Heart right ventricle (tissue), 16 donors: Measurements from ENCODE around the gene SUGP1. TPM values are rescaled to one million over a fixed set of nuclear protein-coding genes. Genes with fewer than 3 reads are reported as not detected.

Experiments used
- ATAC-seq, 8 donors: fragments of 200-7000 bp; cut with Tn5 transposase; one replicate each; pipeline ENCODE4 v1.9.1; 2020; ENCODE audit warnings: mild to moderate bottlenecking in 8 of 8, moderate library complexity in 8 of 8, moderate number of reproducible peaks in 1 of 8
- DNase-seq, 2 donors: peaks; one replicate each; pipeline ENCODE4 v3.0.0-alpha.2; 2020
- H3K27ac ChIP-seq, 10 donors: fragments of 200-600 bp; sonication (generic) in 2 of 10; one replicate each; pipeline versions ENCODE4 v1.5.0 to v1.8.0; 2020 to 2022; ENCODE audit warnings: mild to moderate bottlenecking in 3 of 10
- H3K27me3 ChIP-seq, 7 donors: fragments of 200-600 bp; one replicate each; pipeline ENCODE4 v1.8.0; 2021 to 2022; ENCODE audit warnings: mild to moderate bottlenecking in 2 of 7
- H3K36me3 ChIP-seq, 9 donors: fragments of 200-600 bp; sonication (generic) in 1 of 9; one replicate each; pipeline versions ENCODE4 v1.5.0 to v1.8.0; 2020 to 2022; ENCODE audit warnings: mild to moderate bottlenecking in 2 of 9
- H3K4me1 ChIP-seq, 9 donors: fragments of 200-600 bp; sonication (generic) in 1 of 9; one replicate each; pipeline versions ENCODE4 v1.5.0 to v1.8.0; 2020 to 2022; ENCODE audit warnings: mild to moderate bottlenecking in 4 of 9
- H3K4me3 ChIP-seq, 10 donors: fragments of 200-600 bp; sonication (generic) in 2 of 10; one replicate each; pipeline versions ENCODE4 v1.5.0 to v1.8.0; 2020 to 2022; ENCODE audit warnings: mild to moderate bottlenecking in 7 of 10, moderate library complexity in 2 of 10
- H3K9me3 ChIP-seq, 11 donors: fragments of 200-600 bp in 10 of 11; sonication (generic) in 2 of 11; one replicate each; pipeline versions ENCODE4 v1.5.0 to v1.8.0; 2013 to 2022; ENCODE audit warnings: mild to moderate bottlenecking in 2 of 11, control low read depth in 1 of 11, moderate library complexity in 1 of 11
- WGBS, 2 donors: extraction: QIAGEN DNeasy Blood & Tissue Kit; methylation state at CpG; one replicate each; pipeline ENCODE4 v1.1.7; 2013; ENCODE audit warnings: inconsistent platforms in 1 of 2; 5-methylcytosine and 5-hydroxymethylcytosine counted together
- intact Hi-C, 10 donors: fragments of 100-400 bp; cut with DNase I; formaldehyde crosslinking; loops; one replicate each; pipeline versions ENCODE4 v1.11.1 to v1.14.2; 2022
- polyA plus RNA-seq, 2 donors: library from polyadenylated mRNA; stranded (reverse); fragments of 200-250 nt; gene quantifications; one replicate each; pipeline ENCODE4 v1.2.3, GENCODE V29; 2013
- total RNA-seq, 10 donors: library from RNA; stranded (reverse); fragmentation: NEBNext Ultra II Directional in 3 of 10; extraction: Animal tissue kit (Norgen Biotek cat#: 25700) in 3 of 10; gene quantifications; one replicate each; pipeline versions ENCODE4 v1.2.1 to v1.2.4, GENCODE V29; 2021 to 2023
- TF ChIP-seq, protein P1 (sequence below), 9 donors: fragments of 200-600 bp; sonication (generic) in 2 of 9; IDR thresholded peaks; one replicate each; pipeline versions ENCODE4 v1.5.0 to v1.8.0; 2021 to 2022; ENCODE audit warnings: antibody characterized with exemption in 9 of 9, mild to moderate bottlenecking in 5 of 9, moderate library complexity in 1 of 9
- donor health status: Arrhythmogenic right ventricular cardiomyopathy.
- donor health status: ischemic (EF 13 %, LVEDD 7.1; RV severe dilation, severe dysfunction).
- donor health status: healthy with polysubstance abuse.
- donor health status: DM: no; HTN: yes; CAD: no.
- donor health status: DM: no; HTN: no; CAD: no.
- donor health status: ischemic (EF 25% LVEDD 6.9; RV normal size, moderate dysfunction).
- donor health status: ischemic (EF 25% LVEDD 5.7; RV mildly dilated, moderate dysfunction).
- donor health status: healthy.
- donor health status: DM: yes; HTN: yes; CAD: no.
- donor health status: Ischemic cardiomyopathy.
- donor health status: ischemic (EF 35%, LVEDD 5.7; RV mildly dilated, moderate dysfunction).
- donor health status: nonischemic (EF 11% LVEDD 7.7; RV severe dilation, severe dysfunction).
- donor health status: DM: yes; HTN: yes; CAD: no.
- donor health status: PGD.
- donor health status: ischemic (EF 29% LVEDD 5.4; RV normal size, mild dysfunction).
- donor health status: nonischemic (EF 23%, LVEDD 6.1; RV moderate dilation, normal function).

Gene SUGP1
- total and polyA plus RNA-seq, 12 donors: 30.1 to 50.2 (median 43.0) TPM

DNA sequence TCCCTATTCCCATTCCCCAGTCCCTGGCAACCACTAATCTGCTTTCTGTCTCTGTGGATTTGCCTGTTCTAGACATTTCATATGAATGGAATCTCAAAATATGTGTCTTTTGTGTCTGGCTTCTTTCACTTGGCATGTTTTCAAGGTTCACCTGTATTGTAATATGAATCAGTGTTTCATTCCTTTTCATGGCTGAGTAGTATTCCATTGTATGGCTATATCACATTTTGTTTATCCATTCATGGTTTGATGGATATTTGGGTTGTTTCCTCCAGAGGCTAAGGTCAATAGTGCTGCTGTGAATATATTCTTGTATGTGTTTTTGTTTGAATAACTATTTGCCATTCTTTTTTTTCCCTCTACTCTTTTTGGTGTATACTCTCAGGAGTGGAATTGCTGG, 84.1 kb downstream of the SUGP1 start:
- Histone ChIP-seq H3K27ac (no peak overlapping the region), H3K4me1 (no peaks in the 10 kb centered on the region), H3K27me3 (peaks cover 0 to 28% (median 11%) of the 10 kb centered on the region in 7 donors), H3K4me3 (no peak overlapping the region), H3K36me3 (no peaks in the 10 kb centered on the region), H3K9me3 (peaks cover 0 to 42% (median 22%) of the 10 kb centered on the region in 11 donors)
- DNase-seq (no peak), ATAC-seq (no peak)
- intact Hi-C loops: no loop called here
- TF ChIP-seq, protein P1, sequence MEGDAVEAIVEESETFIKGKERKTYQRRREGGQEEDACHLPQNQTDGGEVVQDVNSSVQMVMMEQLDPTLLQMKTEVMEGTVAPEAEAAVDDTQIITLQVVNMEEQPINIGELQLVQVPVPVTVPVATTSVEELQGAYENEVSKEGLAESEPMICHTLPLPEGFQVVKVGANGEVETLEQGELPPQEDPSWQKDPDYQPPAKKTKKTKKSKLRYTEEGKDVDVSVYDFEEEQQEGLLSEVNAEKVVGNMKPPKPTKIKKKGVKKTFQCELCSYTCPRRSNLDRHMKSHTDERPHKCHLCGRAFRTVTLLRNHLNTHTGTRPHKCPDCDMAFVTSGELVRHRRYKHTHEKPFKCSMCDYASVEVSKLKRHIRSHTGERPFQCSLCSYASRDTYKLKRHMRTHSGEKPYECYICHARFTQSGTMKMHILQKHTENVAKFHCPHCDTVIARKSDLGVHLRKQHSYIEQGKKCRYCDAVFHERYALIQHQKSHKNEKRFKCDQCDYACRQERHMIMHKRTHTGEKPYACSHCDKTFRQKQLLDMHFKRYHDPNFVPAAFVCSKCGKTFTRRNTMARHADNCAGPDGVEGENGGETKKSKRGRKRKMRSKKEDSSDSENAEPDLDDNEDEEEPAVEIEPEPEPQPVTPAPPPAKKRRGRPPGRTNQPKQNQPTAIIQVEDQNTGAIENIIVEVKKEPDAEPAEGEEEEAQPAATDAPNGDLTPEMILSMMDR (IDR thresholded peaks at IDR 0.05): no peak

DNA sequence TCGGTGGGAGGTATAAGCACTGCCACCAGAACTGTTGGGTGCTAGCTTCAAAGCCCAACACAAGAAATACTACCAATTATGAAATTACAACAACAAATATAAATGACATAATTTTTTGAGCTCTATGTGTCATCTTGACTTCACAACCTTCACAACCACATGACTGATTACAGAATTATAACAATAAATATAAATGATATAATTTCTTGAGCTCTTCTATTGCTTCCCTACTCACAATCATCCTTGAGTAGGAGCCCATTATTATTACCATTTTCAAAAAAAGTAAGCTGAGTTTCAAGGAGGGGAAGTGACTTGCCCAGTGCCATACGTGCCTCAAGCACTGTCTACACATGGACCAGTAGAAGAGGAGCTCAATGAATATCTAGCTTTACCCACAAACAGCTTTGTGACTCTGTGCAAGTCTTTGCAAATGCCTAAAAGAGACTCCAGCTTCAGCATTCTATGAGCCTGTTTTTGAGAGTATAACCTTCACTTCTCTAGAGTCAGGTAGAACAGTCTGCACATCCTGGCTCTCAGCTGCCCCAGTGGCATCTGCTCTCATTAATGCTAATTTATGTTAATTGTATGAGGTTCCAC, 86.0 kb downstream of the SUGP1 start:
- Histone ChIP-seq H3K36me3 (no peaks in the 10 kb centered on the region), H3K4me3 (no peak overlapping the region), H3K4me1 (no peaks in the 10 kb centered on the region), H3K27me3 (peaks cover 0 to 19% (median 5%) of the 10 kb centered on the region in 7 donors), H3K27ac (no peak overlapping the region), H3K9me3 (peaks cover 0 to 42% (median 22%) of the 10 kb centered on the region in 11 donors)
- ATAC-seq: no peak
- 84 to 86% methylated on average over 2 of the region's 2 CpGs for WGBS, 2 donors
- intact Hi-C loops: no loop called here
- TF ChIP-seq, protein P1 (IDR thresholded peaks at IDR 0.05): no peak
- DNase-seq: no peak

DNA sequence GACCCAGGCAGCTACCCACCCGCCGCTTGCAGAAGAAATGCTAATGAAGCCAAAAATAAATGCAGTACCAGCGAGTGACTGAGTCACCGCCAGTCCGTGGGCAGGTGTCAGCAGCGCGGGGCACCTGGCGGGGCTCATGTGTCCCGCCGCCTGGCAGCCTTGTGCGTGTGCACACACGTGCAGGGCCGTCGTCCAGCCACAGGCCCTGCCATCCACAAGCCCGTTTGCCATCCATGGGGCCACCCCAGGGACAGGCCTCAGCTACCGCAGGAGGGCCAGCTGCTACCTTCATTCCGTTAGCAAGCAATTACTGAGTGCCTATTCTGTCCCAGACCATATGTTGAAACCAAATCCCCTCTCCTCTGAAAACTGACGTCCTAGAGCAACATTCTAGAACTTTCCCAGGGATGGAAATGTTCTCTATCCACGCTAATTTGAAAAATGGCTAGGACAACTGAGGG, 88.0 kb downstream of the SUGP1 start:
- 74 to 75% methylated on average over 19 of the region's 19 CpGs for WGBS, 2 donors
- Histone ChIP-seq H3K4me3 (no peak overlapping the region), H3K36me3 (no peaks in the 10 kb centered on the region), H3K27ac (no peak overlapping the region), H3K27me3 (peaks cover 0 to 23% (median 10%) of the 10 kb centered on the region in 7 donors), H3K9me3 (peaks cover 0 to 42% (median 22%) of the 10 kb centered on the region in 11 donors), H3K4me1 (no peaks in the 10 kb centered on the region)
- TF ChIP-seq, protein P1 (IDR thresholded peaks at IDR 0.05): no peak
- no peak for DNase-seq
- ATAC-seq: no peak
- intact Hi-C loops: no loop called here

DNA sequence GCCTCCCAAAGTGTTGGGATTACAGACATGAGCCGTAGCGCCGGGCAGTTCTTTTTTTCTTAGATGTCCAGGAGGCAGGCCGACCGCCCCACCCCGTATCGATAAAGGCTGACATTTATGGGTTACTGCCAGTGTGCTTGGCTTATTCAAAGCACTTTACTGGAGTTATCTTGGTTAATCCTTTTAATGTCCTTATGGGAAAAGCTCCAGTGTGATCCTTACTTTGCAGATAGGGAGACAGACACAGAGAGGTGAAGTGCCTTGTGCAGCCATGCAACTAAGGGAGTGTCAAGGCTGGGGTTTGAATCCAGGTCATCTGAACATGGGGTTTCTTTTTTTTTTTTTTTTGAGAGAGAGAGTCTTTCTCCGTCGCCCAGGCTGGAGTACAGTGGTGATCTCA, 89.3 kb downstream of the SUGP1 start:
- H3K36me3 ChIP-seq: no peaks in the 10 kb centered on the region
- no peak overlapping the region for H3K27ac ChIP-seq
- WGBS, 2 donors: 83 to 87% methylated on average over 9 of the region's 9 CpGs
- intact Hi-C loops: no loop called here
- H3K27me3 ChIP-seq: peaks cover 0 to 36% (median 23%) of the 10 kb centered on the region in 7 donors
- DNase-seq: no peak
- no peak for ATAC-seq
- TF ChIP-seq, protein P1 (IDR thresholded peaks at IDR 0.05): no peak
- H3K9me3 ChIP-seq: peaks cover 0 to 37% (median 22%) of the 10 kb centered on the region in 11 donors
- H3K4me3 ChIP-seq: no peak overlapping the region
- H3K4me1 ChIP-seq: no peaks in the 10 kb centered on the region
